ENCODE measurements around the gene OTUD6A.

OTUD6A gene

DNA sequence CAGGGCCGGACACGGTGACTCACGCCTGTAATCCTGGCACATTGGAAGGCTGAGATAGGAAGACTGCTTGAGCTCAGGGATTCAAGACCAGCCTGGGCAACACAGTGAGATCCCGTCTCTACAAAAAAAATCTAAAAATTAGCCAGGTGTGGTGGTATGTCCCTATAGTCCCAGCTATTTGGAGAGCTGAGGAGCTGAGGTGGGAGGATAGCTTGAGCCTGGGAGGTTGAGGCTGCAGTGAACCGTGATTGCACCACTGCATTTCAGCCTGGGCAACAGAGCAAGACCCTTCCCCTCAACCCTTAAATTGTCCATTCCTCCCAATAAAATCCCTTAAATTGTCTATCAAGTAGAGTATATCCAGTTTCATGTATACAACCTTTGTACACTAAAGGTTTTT, 17.0 kb downstream of the OTUD6A start:
- no peak for TF ChIP-seq EZH2phosphoT487 (IDR thresholded peaks at IDR 0.05; ENCODE audit: low read depth)
- TF ChIP-seq, protein P1, sequence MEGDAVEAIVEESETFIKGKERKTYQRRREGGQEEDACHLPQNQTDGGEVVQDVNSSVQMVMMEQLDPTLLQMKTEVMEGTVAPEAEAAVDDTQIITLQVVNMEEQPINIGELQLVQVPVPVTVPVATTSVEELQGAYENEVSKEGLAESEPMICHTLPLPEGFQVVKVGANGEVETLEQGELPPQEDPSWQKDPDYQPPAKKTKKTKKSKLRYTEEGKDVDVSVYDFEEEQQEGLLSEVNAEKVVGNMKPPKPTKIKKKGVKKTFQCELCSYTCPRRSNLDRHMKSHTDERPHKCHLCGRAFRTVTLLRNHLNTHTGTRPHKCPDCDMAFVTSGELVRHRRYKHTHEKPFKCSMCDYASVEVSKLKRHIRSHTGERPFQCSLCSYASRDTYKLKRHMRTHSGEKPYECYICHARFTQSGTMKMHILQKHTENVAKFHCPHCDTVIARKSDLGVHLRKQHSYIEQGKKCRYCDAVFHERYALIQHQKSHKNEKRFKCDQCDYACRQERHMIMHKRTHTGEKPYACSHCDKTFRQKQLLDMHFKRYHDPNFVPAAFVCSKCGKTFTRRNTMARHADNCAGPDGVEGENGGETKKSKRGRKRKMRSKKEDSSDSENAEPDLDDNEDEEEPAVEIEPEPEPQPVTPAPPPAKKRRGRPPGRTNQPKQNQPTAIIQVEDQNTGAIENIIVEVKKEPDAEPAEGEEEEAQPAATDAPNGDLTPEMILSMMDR (IDR thresholded peaks at IDR 0.05; ENCODE audit: low read depth, low read length), result no peak
- no peaks in the 10 kb centered on the region for H3K27me3 ChIP-seq (ENCODE audit: low read depth, low read length)
- no peaks in the 10 kb centered on the region for H3K36me3 ChIP-seq (replicated peaks; ENCODE audit: low read depth, low read length)
- H4K20me1 ChIP-seq (ENCODE audit: insufficient read depth, low read length), result no peaks in the 10 kb centered on the region
- H3K27ac ChIP-seq (ENCODE audit: low read length), result no peak overlapping the region
- no peak overlapping the region for H2AFZ ChIP-seq (ENCODE audit: low read depth, low read length)
- H3K4me2 ChIP-seq (ENCODE audit: low read length), result no peak overlapping the region
- no peaks in the 10 kb centered on the region for H3K9me3 ChIP-seq (ENCODE audit: insufficient read depth, low read length)
- H3K4me1 ChIP-seq (ENCODE audit: low read length), result no peaks in the 10 kb centered on the region
- no peak overlapping the region for H3K9ac ChIP-seq (ENCODE audit: low read length)
- no peak overlapping the region for H3K4me3 ChIP-seq (ENCODE audit: low read length)
- no peaks in the 10 kb centered on the region for H3K79me2 ChIP-seq (ENCODE audit: low read length)

DNA sequence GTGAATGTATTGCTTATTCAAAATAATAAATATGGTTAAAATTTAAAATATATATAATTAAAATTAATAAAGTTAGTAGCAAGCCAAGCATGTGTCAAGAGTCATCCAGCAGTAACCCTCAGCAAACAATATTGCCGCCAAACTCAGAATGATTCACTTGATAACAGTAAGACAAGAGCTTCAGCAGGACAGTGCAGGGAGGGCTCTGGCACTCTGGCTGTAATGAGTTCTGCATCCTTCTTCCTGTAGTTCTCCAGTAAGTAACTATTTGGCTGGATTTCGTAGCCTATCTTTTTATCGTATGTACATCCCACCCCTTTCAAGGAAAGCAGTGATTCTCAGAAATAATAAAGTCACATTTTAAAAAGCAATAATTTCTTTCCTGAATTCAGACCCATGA, 17.6 kb downstream of the OTUD6A start:
- no peaks in the 10 kb centered on the region for H3K36me3 ChIP-seq (replicated peaks; ENCODE audit: low read depth, low read length)
- H2AFZ ChIP-seq (ENCODE audit: low read depth, low read length), result no peak overlapping the region
- H3K27me3 ChIP-seq (ENCODE audit: low read depth, low read length), result no peaks in the 10 kb centered on the region

DNA sequence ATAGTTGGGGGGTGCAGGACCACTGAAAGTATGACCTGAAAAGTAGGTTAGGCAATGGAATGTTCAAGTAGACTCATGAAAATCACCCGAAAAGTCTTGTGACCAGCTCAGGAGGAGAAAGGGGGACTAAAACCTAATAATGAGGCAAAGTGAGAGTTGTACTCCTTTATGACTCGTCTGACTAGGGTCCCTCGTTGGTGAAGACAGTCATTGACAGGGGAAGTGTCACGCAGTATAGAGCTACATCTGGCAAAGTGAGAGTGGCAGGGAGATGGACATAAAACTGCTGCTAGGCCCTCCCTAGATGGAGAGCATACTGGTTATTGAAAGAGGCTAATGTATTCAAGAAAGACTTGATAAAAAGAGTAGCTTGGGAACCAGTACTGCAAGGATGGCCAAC, 20.5 kb downstream of the OTUD6A start:
- Histone ChIP-seq H3K4me2 (ENCODE audit: low read length) (no peak overlapping the region), H3K27ac (ENCODE audit: low read length) (no peak overlapping the region), H3K4me3 (ENCODE audit: low read length) (no peak overlapping the region), H3K9me3 (ENCODE audit: insufficient read depth, low read length) (no peaks in the 10 kb centered on the region), H3K27me3 (ENCODE audit: low read depth, low read length) (no peaks in the 10 kb centered on the region), H4K20me1 (ENCODE audit: insufficient read depth, low read length) (no peaks in the 10 kb centered on the region), H2AFZ (ENCODE audit: low read depth, low read length) (no peak overlapping the region), H3K36me3 (replicated peaks; ENCODE audit: low read depth, low read length) (no peaks in the 10 kb centered on the region), H3K79me2 (ENCODE audit: low read length) (no peaks in the 10 kb centered on the region), H3K9ac (ENCODE audit: low read length) (no peak overlapping the region), H3K4me1 (ENCODE audit: low read length) (no peaks in the 10 kb centered on the region)
- TF ChIP-seq, protein P1 (IDR thresholded peaks at IDR 0.05; ENCODE audit: low read depth, low read length), result no peak
- TF ChIP-seq EZH2phosphoT487 (IDR thresholded peaks at IDR 0.05; ENCODE audit: low read depth), result no peak

More for the DNA sequence above, 17.6 kb downstream of the OTUD6A start:
- Histone ChIP-seq H3K4me1 (ENCODE audit: low read length) (no peaks in the 10 kb centered on the region), H3K79me2 (ENCODE audit: low read length) (no peaks in the 10 kb centered on the region), H3K27ac (ENCODE audit: low read length) (no peak overlapping the region), H3K9me3 (ENCODE audit: insufficient read depth, low read length) (no peaks in the 10 kb centered on the region), H4K20me1 (ENCODE audit: insufficient read depth, low read length) (no peaks in the 10 kb centered on the region), H3K4me3 (ENCODE audit: low read length) (no peak overlapping the region), H3K9ac (ENCODE audit: low read length) (no peak overlapping the region), H3K4me2 (ENCODE audit: low read length) (no peak overlapping the region)
- TF ChIP-seq EZH2phosphoT487 (IDR thresholded peaks at IDR 0.05; ENCODE audit: low read depth), result no peak
- TF ChIP-seq, protein P1 (IDR thresholded peaks at IDR 0.05; ENCODE audit: low read depth, low read length), result no peak

DNA sequence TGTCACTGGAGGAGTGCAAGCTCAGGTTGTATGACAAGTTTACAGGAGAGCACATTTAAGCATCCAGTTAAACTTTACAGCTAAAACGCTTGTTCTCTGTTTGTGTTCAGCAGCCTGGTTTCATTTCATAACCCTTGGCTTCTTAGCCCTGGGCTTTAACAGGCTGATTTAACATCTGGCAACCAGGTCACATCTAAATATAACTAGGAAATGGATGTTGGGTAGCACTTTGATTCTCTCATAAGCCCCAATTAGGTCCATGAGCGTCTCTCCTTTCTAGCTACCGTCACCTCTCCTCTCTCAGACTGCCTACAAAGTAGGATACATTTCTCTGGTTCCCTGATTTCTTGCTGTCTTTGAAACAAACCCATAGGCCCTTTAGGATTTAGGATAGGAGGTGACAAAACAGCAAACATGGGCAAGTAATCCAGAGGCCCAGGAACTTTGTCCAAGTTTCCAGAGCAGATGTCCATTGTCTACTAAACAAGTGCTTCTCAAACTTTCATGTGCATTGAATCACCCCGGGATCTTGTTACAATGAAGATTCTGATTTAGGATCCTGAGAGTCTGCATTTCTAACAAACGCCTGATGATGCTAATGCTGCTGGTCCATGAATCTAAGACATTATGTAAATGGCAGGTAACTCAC, 22.5 kb downstream of the OTUD6A start:
- H3K4me1 ChIP-seq (ENCODE audit: low read length), result no peaks in the 10 kb centered on the region
- no peak overlapping the region for H3K4me2 ChIP-seq (ENCODE audit: low read length)
- no peak overlapping the region for H3K4me3 ChIP-seq (ENCODE audit: low read length)
- H3K79me2 ChIP-seq (ENCODE audit: low read length), result no peaks in the 10 kb centered on the region
- TF ChIP-seq EZH2phosphoT487 (IDR thresholded peaks at IDR 0.05; ENCODE audit: low read depth), result no peak
- TF ChIP-seq, protein P1 (IDR thresholded peaks at IDR 0.05; ENCODE audit: low read depth, low read length), result no peak
- no peak overlapping the region for H3K27ac ChIP-seq (ENCODE audit: low read length)
- no peaks in the 10 kb centered on the region for H3K9me3 ChIP-seq (ENCODE audit: insufficient read depth, low read length)
- H3K27me3 ChIP-seq (ENCODE audit: low read depth, low read length), result no peaks in the 10 kb centered on the region
- no peak overlapping the region for H2AFZ ChIP-seq (ENCODE audit: low read depth, low read length)
- H4K20me1 ChIP-seq (ENCODE audit: insufficient read depth, low read length), result no peaks in the 10 kb centered on the region
- no peak overlapping the region for H3K9ac ChIP-seq (ENCODE audit: low read length)
- no peaks in the 10 kb centered on the region for H3K36me3 ChIP-seq (replicated peaks; ENCODE audit: low read depth, low read length)
